ENCODE data around the gene GMCL2.

- TF ChIP-seq, protein P1, sequence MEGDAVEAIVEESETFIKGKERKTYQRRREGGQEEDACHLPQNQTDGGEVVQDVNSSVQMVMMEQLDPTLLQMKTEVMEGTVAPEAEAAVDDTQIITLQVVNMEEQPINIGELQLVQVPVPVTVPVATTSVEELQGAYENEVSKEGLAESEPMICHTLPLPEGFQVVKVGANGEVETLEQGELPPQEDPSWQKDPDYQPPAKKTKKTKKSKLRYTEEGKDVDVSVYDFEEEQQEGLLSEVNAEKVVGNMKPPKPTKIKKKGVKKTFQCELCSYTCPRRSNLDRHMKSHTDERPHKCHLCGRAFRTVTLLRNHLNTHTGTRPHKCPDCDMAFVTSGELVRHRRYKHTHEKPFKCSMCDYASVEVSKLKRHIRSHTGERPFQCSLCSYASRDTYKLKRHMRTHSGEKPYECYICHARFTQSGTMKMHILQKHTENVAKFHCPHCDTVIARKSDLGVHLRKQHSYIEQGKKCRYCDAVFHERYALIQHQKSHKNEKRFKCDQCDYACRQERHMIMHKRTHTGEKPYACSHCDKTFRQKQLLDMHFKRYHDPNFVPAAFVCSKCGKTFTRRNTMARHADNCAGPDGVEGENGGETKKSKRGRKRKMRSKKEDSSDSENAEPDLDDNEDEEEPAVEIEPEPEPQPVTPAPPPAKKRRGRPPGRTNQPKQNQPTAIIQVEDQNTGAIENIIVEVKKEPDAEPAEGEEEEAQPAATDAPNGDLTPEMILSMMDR (IDR thresholded peaks at IDR 0.05; ENCODE audit: insufficient read depth, low read length, poor library complexity, severe bottlenecking): no peak
- no peak for TF ChIP-seq EZH2phosphoT487 (conservative IDR thresholded peaks at IDR 0.05; ENCODE audit: low read length)
Measured at GRCh38 chr5:178191661-178192060, 4.5 kb upstream of the GMCL2 start.
